ENCODE results near the gene AP3S2. TPM values are rescaled to one million over a fixed set of nuclear protein-coding genes. Genes with fewer than 3 reads are reported as not detected.

Gene AP3S2
- total and polyA plus RNA-seq, 2 of the 8 experiments (the other 6 are each of a cell fraction or from before 2014, with no cell fraction given), result 19.2 to 45.4 TPM

GRCh38 chr15:89845305-89845893 lies 48.4 kb downstream of the AP3S2 start:
- no peaks in the 10 kb centered on the region for H3K9me3 ChIP-seq (ENCODE audit: insufficient read depth in 2 of 2, low read depth in 1 of 2, low read length in 1 of 2)
- no peaks in the 10 kb centered on the region for H3K79me2 ChIP-seq (ENCODE audit: control insufficient read depth in 1 of 2, insufficient read depth in 2 of 2, low read length in 2 of 2)
- POLR2A ChIA-PET (ENCODE audit: partially characterized antibody), result interaction anchor here (1.0 kb wide), 1 partner anchor 143 kb away, joined by 3 read pairs; no protein-coding TSS in a partner anchor
- DNase-seq (ENCODE audit: low read depth in 1 of 2, low spot score in 2 of 2), result no peak
- no peak overlapping the region for H2AFZ ChIP-seq (ENCODE audit: low read length)
- H3K9ac ChIP-seq (replicated peaks in 1 of 4; ENCODE audit: extremely low read depth in 1 of 4, low read depth in 3 of 4, low read length in 3 of 4), result no peak overlapping the region
- H2BK120ac ChIP-seq (replicated peaks; ENCODE audit: low read depth, low read length), result no peak overlapping the region
- H4K20me1 ChIP-seq (replicated peaks in 1 of 2; ENCODE audit: control insufficient read depth in 1 of 2, insufficient read depth in 2 of 2, low read length in 2 of 2), result peaks cover 0 to 1% of the 10 kb centered on the region in 2 experiments
- no peak overlapping the region for H4K8ac ChIP-seq (ENCODE audit: extremely low read depth, insufficient read depth, low read length)
- H3K4me3 ChIP-seq (ENCODE audit: extremely low read depth in 1 of 4, insufficient read depth in 2 of 4, low read depth in 3 of 4, low read length in 4 of 4), result no peak overlapping the region
- no peaks in the 10 kb centered on the region for H3K27me3 ChIP-seq (replicated peaks in 1 of 4; ENCODE audit: control insufficient read depth in 3 of 4, extremely low read depth in 1 of 4, insufficient read depth in 3 of 4, low read length in 3 of 4)
- no peak overlapping the region for H2BK15ac ChIP-seq (ENCODE audit: low read length)
- H3K23ac ChIP-seq (ENCODE audit: insufficient read length), result no peak overlapping the region
- H3K27ac ChIP-seq (ENCODE audit: low read depth, low read length), result no peak overlapping the region
- H3K36me3 ChIP-seq (ENCODE audit: control insufficient read depth in 2 of 4, insufficient read depth in 4 of 4, low read length in 3 of 4), result peaks cover 0 to 3% (median under 1%) of the 10 kb centered on the region in 4 experiments; a peak in 1 of 8 replicates
- no peak overlapping the region for H3K18ac ChIP-seq (ENCODE audit: extremely low read depth, low read length)
- 90% methylated on average over 5 of the region's 5 CpGs; no CpG with 5 or more reads in 1 of the 2 experiments for WGBS, 2 experiments (ENCODE audit: extremely low coverage in 1 of 2, insufficient coverage in 1 of 2, insufficient read length in 1 of 2, insufficient replicate concordance in 2 of 2, low coverage in 1 of 2, low lambda C conversion rate in 2 of 2, missing lambda C conversion rate in 1 of 2)
- H2BK20ac ChIP-seq (ENCODE audit: low read length), result no peak overlapping the region
- no peak overlapping the region for H3K4ac ChIP-seq (replicated peaks; ENCODE audit: insufficient read length, low read depth, low read length)
- no peak overlapping the region for H4K91ac ChIP-seq (replicated peaks; ENCODE audit: insufficient read length, low read length)
- no peak overlapping the region for H3K56ac ChIP-seq (replicated peaks; ENCODE audit: insufficient read length, low read depth, low read length)
- no peak for TF ChIP-seq CREB1 (IDR thresholded peaks at IDR 0.05)
- no peak for TF ChIP-seq RAD21 (IDR thresholded peaks at IDR 0.05 in 1 of 2, conservative IDR thresholded peaks at IDR 0.05 in 1 of 2; ENCODE audit: low read depth in 2 of 2, low read length in 2 of 2)
- TF ChIP-seq TEAD4 (IDR thresholded peaks at IDR 0.05; ENCODE audit: low read depth, low read length), result no peak
- TF ChIP-seq BCL11A (IDR thresholded peaks at IDR 0.05; ENCODE audit: low read depth in 2 of 2, low read length in 2 of 2), result no peak
- no peak for TF ChIP-seq POU5F1 (IDR thresholded peaks at IDR 0.05; ENCODE audit: low read depth, low read length)
- TF ChIP-seq RFX5 (IDR thresholded peaks at IDR 0.05; ENCODE audit: borderline replicate concordance, low read depth, low read length), result no peak
- no peak for TF ChIP-seq PHF8 (conservative IDR thresholded peaks at IDR 0.05; ENCODE audit: low read depth, low read length)
- no peak for TF ChIP-seq ZNF274 (IDR thresholded peaks at IDR 0.05; ENCODE audit: borderline replicate concordance, extremely low read depth, low read length)
- no peak for TF ChIP-seq TBP (IDR thresholded peaks at IDR 0.05; ENCODE audit: low read depth, low read length)
- TF ChIP-seq, protein P1, sequence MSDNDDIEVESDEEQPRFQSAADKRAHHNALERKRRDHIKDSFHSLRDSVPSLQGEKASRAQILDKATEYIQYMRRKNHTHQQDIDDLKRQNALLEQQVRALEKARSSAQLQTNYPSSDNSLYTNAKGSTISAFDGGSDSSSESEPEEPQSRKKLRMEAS (IDR thresholded peaks at IDR 0.05), result no peak
- no peak for TF ChIP-seq GABPA (IDR thresholded peaks at IDR 0.05; ENCODE audit: borderline replicate concordance, insufficient read depth, low read length)
- no peak for TF ChIP-seq JUN (IDR thresholded peaks at IDR 0.05; ENCODE audit: low read depth, low read length)
- H2AK5ac ChIP-seq (ENCODE audit: low read depth, low read length), result no peak overlapping the region
- no peak overlapping the region for H2BK5ac ChIP-seq (ENCODE audit: low read depth, low read length)
- CTCF ChIA-PET (ENCODE audit: partially characterized antibody), result interaction anchor here (1.0 to 1.4 kb wide), 4 partner anchors 17 to 102 kb away, joined by 4 to 8 read pairs (median 6); no protein-coding TSS in a partner anchor
- no peaks in the 10 kb centered on the region for H3K79me1 ChIP-seq (ENCODE audit: low read depth, low read length)
- no peak overlapping the region for H4K5ac ChIP-seq (ENCODE audit: insufficient read length, low read depth, low read length)
- no peaks in the 10 kb centered on the region for H3K23me2 ChIP-seq (ENCODE audit: low read depth, low read length)
- H3K4me1 ChIP-seq (replicated peaks in 1 of 4; ENCODE audit: control insufficient read depth in 3 of 4, insufficient read depth in 4 of 4, low read length in 3 of 4), result no peaks in the 10 kb centered on the region
- H3K4me2 ChIP-seq (ENCODE audit: insufficient read depth in 1 of 2, low read depth in 2 of 2, low read length in 2 of 2), result no peak overlapping the region
- H2BK12ac ChIP-seq (ENCODE audit: low read depth, low read length), result no peak overlapping the region
- H3K14ac ChIP-seq (ENCODE audit: insufficient read length), result no peak overlapping the region
- no peak for FAIRE-seq
